Vagina (tissue), 2 donors: ENCODE data around the gene BNIP3. TPM values are rescaled to one million over a fixed set of nuclear protein-coding genes. Genes with fewer than 3 reads are reported as not detected.

Experiments used
- DNase-seq, 2 donors: peaks; one replicate each; pipeline ENCODE4 v3.0.0-alpha.2; 2017; ENCODE audit errors: extremely low spot score in 2 of 2
- H3K27ac ChIP-seq: fragments of 200-600 bp; sonication (generic); one replicate; pipeline ENCODE4 v1.5.1; 2019
- H3K27me3 ChIP-seq: fragments of 200-600 bp; sonication (generic); one replicate; pipeline ENCODE4 v1.5.1; 2019
- H3K36me3 ChIP-seq, 2 donors: fragments of 200-600 bp; sonication (generic); one replicate each; pipeline ENCODE4 v1.5.1; 2017 to 2019
- H3K4me1 ChIP-seq: fragments of 200-600 bp; sonication (generic); one replicate; pipeline ENCODE4 v1.5.1; 2019
- H3K4me3 ChIP-seq, 2 donors: fragments of 200-600 bp; sonication (generic); 1 replicate in 1 of 2; 2 replicates in 1 of 2; pipeline ENCODE4 v1.5.1; 2016 to 2019
- H3K9me3 ChIP-seq: fragments of 200-600 bp; sonication (generic); one replicate; pipeline ENCODE4 v1.5.1; 2019
- POLR2A ChIP-seq, 2 donors: fragments of 450-650 bp; IDR thresholded peaks; one replicate each; pipeline ENCODE4 v1.6.1; 2017; ENCODE audit warnings: antibody characterized with exemption in 2 of 2, mild to moderate bottlenecking in 2 of 2, moderate library complexity in 2 of 2
- POLR2AphosphoS5 ChIP-seq, 2 donors: sonication (generic); formaldehyde crosslinking; IDR thresholded peaks; one replicate each; pipeline ENCODE4 v1.9.0; 2017; ENCODE audit warnings: antibody characterized with exemption in 2 of 2, mild to moderate bottlenecking in 2 of 2, low read depth in 1 of 2; ENCODE audit not compliant: insufficient read depth in 1 of 2
- intact Hi-C: fragments of 100-400 bp; cut with DNase I; formaldehyde crosslinking; loops from one replicate; pipeline ENCODE4 v1.15.1; 2023
- total RNA-seq: library from RNA; depleted of rRNA; stranded (reverse); fragments of >200 nt; gene quantifications from one replicate; pipeline ENCODE4 v1.2.3, GENCODE V29; 2016
- TF ChIP-seq, protein P1 (sequence below), 3 experiments: fragments of 450-650 bp in 2 of 3; fragments of 200-600 bp in 1 of 3; sonication (generic) in 1 of 3; IDR thresholded peaks; one replicate each; pipeline ENCODE4 v1.5.1; 2017 to 2019; ENCODE audit warnings: antibody characterized with exemption in 3 of 3, mild to moderate bottlenecking in 2 of 3, moderate library complexity in 2 of 3

Gene BNIP3
- total RNA-seq, 1 donor from 2014 or later = 40.8 TPM

- peaks cover 0 to 25% of the 10 kb centered on the region in 2 donors for H3K36me3 ChIP-seq
- intact Hi-C loops = no loop called here
- no peak overlapping the region for H3K27ac ChIP-seq
- no peak for TF ChIP-seq POLR2AphosphoS5 (IDR thresholded peaks at IDR 0.05; ENCODE audit: insufficient read depth in 1 of 2, low read depth in 1 of 2)
- TF ChIP-seq, protein P1, sequence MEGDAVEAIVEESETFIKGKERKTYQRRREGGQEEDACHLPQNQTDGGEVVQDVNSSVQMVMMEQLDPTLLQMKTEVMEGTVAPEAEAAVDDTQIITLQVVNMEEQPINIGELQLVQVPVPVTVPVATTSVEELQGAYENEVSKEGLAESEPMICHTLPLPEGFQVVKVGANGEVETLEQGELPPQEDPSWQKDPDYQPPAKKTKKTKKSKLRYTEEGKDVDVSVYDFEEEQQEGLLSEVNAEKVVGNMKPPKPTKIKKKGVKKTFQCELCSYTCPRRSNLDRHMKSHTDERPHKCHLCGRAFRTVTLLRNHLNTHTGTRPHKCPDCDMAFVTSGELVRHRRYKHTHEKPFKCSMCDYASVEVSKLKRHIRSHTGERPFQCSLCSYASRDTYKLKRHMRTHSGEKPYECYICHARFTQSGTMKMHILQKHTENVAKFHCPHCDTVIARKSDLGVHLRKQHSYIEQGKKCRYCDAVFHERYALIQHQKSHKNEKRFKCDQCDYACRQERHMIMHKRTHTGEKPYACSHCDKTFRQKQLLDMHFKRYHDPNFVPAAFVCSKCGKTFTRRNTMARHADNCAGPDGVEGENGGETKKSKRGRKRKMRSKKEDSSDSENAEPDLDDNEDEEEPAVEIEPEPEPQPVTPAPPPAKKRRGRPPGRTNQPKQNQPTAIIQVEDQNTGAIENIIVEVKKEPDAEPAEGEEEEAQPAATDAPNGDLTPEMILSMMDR (IDR thresholded peaks at IDR 0.05) = no peak
- TF ChIP-seq POLR2A (IDR thresholded peaks at IDR 0.05) = no peak
- H3K4me3 ChIP-seq = no peak overlapping the region
- H3K4me1 ChIP-seq = peaks cover 27% of the 10 kb centered on the region
- no peaks in the 10 kb centered on the region for H3K27me3 ChIP-seq
- H3K9me3 ChIP-seq = no peaks in the 10 kb centered on the region
- no peak for DNase-seq
Observed at GRCh38 chr10:131974034-131974817, 7.5 kb downstream of the BNIP3 start.

GRCh38 chr10:131973160-131973951 lies 8.4 kb downstream of the BNIP3 start:
- TF ChIP-seq, protein P1 (IDR thresholded peaks at IDR 0.05) = no peak
- TF ChIP-seq POLR2AphosphoS5 (IDR thresholded peaks at IDR 0.05; ENCODE audit: insufficient read depth in 1 of 2, low read depth in 1 of 2) = no peak
- no peak for TF ChIP-seq POLR2A (IDR thresholded peaks at IDR 0.05)
- H3K27me3 ChIP-seq = no peaks in the 10 kb centered on the region
- no peak overlapping the region for H3K4me3 ChIP-seq
- intact Hi-C loops = no loop called here
- H3K4me1 ChIP-seq = peaks cover 18% of the 10 kb centered on the region
- DNase-seq = no peak
- H3K36me3 ChIP-seq = peaks cover 0 to 34% of the 10 kb centered on the region in 2 donors
- H3K27ac ChIP-seq = no peak overlapping the region
- no peaks in the 10 kb centered on the region for H3K9me3 ChIP-seq

GRCh38 chr10:131972474-131973071 lies 9.2 kb downstream of the BNIP3 start:
- Histone ChIP-seq H3K27ac (no peak overlapping the region), H3K27me3 (no peaks in the 10 kb centered on the region), H3K4me3 (no peak overlapping the region), H3K9me3 (no peaks in the 10 kb centered on the region), H3K36me3 (peaks cover 0 to 37% of the 10 kb centered on the region in 2 donors), H3K4me1 (peaks cover 12% of the 10 kb centered on the region)
- intact Hi-C loops = loop anchor here (1.0 kb wide), 1 partner anchor 31 kb away; no protein-coding TSS in a partner anchor
- no peak for DNase-seq
- TF ChIP-seq POLR2A (IDR thresholded peaks at IDR 0.05) (no peak), POLR2AphosphoS5 (IDR thresholded peaks at IDR 0.05; ENCODE audit: insufficient read depth in 1 of 2, low read depth in 1 of 2) (no peak)
- TF ChIP-seq, protein P1 (IDR thresholded peaks at IDR 0.05) = no peak

GRCh38 chr10:131971591-131971990 lies 10.1 kb downstream of the BNIP3 start:
- no peak overlapping the region for H3K4me3 ChIP-seq
- peaks cover 0 to 37% of the 10 kb centered on the region in 2 donors for H3K36me3 ChIP-seq
- intact Hi-C loops = no loop called here
- no peak for DNase-seq
- H3K27ac ChIP-seq = no peak overlapping the region
- TF ChIP-seq POLR2AphosphoS5 (IDR thresholded peaks at IDR 0.05; ENCODE audit: insufficient read depth in 1 of 2, low read depth in 1 of 2) (no peak), POLR2A (IDR thresholded peaks at IDR 0.05) (no peak)
- TF ChIP-seq, protein P1 (IDR thresholded peaks at IDR 0.05) = no peak
- H3K27me3 ChIP-seq = no peaks in the 10 kb centered on the region
- H3K9me3 ChIP-seq = no peaks in the 10 kb centered on the region
- peaks cover 7% of the 10 kb centered on the region for H3K4me1 ChIP-seq
